Endothelial cell of hepatic sinusoid (primary cell): ENCODE measurements around the gene BLOC1S3.
"Not testable (repeated sequence)": the region's sequence is repeated elsewhere in the genome, so short reads cannot be mapped to it uniquely, and the experiment has no call there.

Experiments
- in situ Hi-C: cut with HindIII; loops from 2 replicates; pipeline ENCODE4 v1.10.0; 2017; ENCODE audit warnings: low sequenced_read_pairs

Gene BLOC1S3

GRCh38 chr19:45217957-45218334, 39.4 kb downstream of the BLOC1S3 start:
- in situ Hi-C loops: no loop called here

DNA sequence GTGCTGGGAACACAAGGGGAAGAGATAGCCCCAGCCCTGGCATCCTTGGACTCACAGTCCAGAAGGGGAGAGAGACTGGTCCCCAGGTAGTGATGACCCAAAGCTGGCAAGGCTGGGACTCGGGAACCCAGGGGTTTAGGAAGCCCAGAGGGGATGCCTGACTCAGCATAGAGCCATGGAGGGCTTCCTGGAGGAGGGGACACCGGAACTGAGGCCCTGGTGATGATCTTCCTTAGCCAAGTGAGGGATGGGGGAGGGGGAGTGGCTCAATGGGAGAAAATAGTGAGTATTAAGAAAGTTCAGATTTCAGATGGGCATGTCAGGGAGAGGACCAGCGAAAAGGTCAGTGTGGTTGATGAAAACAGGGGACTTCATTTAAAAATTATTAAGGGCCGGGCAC, 39.8 kb downstream of the BLOC1S3 start:
- in situ Hi-C loops: no loop called here

DNA sequence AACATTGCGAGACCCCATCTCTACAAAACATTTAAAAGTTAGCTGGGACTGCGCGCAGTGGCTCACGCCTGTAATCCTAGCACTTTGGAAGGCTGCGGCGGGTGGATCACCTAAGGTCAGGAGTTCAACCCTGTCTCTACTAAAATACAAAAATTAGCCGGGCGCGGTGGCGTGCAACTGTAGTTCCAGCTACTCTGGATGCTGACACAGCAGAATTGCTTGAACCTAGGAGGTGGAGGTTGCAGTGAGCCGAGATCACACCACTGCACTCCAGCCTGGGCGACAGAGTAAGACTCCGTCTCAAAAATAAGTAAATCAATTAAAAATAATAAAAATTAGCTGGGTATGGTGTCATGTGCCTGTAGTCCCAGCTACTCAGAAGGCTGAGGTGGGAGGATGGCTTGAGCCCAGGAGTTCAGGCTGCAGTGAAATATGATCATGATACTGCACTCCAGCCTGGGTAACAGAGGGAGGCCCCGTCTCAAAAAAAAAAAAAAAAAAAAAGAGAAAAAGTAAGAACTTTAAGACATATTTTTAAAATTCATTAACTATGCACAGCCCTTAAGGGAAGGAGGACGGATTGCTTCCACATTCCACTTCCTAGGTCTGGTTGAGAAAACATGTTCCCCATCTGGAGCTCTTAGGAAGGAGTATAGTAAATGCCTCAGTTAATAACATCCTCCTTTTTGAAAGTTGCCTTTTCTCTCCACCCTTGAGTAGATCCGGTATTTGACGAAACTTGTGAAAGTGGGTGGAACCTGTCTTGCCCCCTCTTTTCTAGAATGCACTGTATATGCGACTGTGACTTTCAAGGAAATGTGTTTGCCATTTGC, 40.5 kb downstream of the BLOC1S3 start:
- in situ Hi-C loops: no loop called here

- in situ Hi-C loops: no loop called here
Measured at GRCh38 chr19:45222724-45223123, 44.1 kb downstream of the BLOC1S3 start.

GRCh38 chr19:45223879-45224278, 45.3 kb downstream of the BLOC1S3 start:
- in situ Hi-C loops: no loop called here

DNA sequence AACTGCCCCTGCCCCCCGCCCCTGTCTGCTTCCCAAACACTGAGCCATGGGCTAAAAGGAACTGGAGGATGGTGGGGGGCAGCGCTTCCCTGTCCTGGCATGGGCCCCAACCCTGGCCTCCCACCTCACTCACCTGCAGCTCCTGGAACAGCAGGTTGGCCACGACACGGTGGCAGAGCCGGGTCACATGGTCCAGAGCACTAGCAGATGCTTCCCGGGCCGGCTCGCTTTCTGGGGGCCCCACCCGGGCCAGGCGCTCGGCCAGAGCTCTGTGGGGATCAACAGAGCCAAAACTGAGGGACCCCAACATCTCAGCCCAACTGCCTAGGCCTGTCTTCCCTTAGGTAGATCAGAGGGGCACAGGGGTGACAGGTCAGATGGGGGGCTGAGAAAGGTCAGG, 46.1 kb downstream of the BLOC1S3 start:
- in situ Hi-C loops: no loop called here

- in situ Hi-C loops: not testable (repeated sequence)
Measured at GRCh38 chr19:45229056-45229455, 50.5 kb downstream of the BLOC1S3 start.
